Mononuclear cell (primary cell): Measurements from ENCODE around the gene MOB1A. TPM values are rescaled to one million over a fixed set of nuclear protein-coding genes. Genes with fewer than 3 reads are reported as not detected.
"Not testable (repeated sequence)": the region's sequence is repeated elsewhere in the genome, so short reads cannot be mapped to it uniquely, and the experiment has no call there.

Experiments
- H3K27me3 ChIP-seq: 2 replicates; pipeline ENCODE4 v1.6.0; 2011; ENCODE audit warnings: low read length, control low read depth; ENCODE audit not compliant: insufficient read depth
- H3K4me1 ChIP-seq: 2 replicates; pipeline ENCODE4 v1.5.1; 2011; ENCODE audit warnings: mild to moderate bottlenecking, low read length, control low read depth; ENCODE audit not compliant: insufficient read depth
- H3K4me3 ChIP-seq: 2 replicates; pipeline ENCODE4 v1.5.1; 2011; ENCODE audit warnings: mild to moderate bottlenecking, low read length, moderate library complexity
- H3K9me3 ChIP-seq: 2 replicates; pipeline ENCODE4 v1.5.1; 2011; ENCODE audit warnings: low read depth, mild to moderate bottlenecking, control low read depth, low read length
- total RNA-seq: library from RNA; depleted of rRNA; stranded (reverse); fragments of >200 nt; gene quantifications from one replicate; pipeline ENCODE4 v1.2.3, GENCODE V29; 2012

MOB1A gene
- 286 TPM for total RNA-seq

GRCh38 chr2:74178211-74179062 lies at the start of gene MOB1A:
TSS of gene MOB1A (minus strand) at chr2:74178879. CDS start at chr2:74178674, 205 bp downstream.
- Histone ChIP-seq H3K4me1 (peaks cover 70% of the 10 kb centered on the region), H3K9me3 (no peaks in the 10 kb centered on the region), H3K4me3 (peak within 1 kb of the TSS; percentile 95)

GRCh38 chr2:74227646-74228045 lies 49.0 kb upstream of the MOB1A start:
- no peaks in the 10 kb centered on the region for H3K27me3 ChIP-seq
- H3K4me1 ChIP-seq, result peaks cover 7% of the 10 kb centered on the region
- no peak overlapping the region for H3K4me3 ChIP-seq
- H3K9me3 ChIP-seq, result no peaks in the 10 kb centered on the region

More at GRCh38 chr2:74178211-74179062, at the start of gene MOB1A:
- no peaks in the 10 kb centered on the region for H3K27me3 ChIP-seq

- H3K4me1 ChIP-seq, result peaks cover 7% of the 10 kb centered on the region
- H3K27me3 ChIP-seq, result no peaks in the 10 kb centered on the region
- H3K4me3 ChIP-seq, result no peak overlapping the region
- no peaks in the 10 kb centered on the region for H3K9me3 ChIP-seq
These were observed 48.1 kb upstream of the MOB1A start for GRCh38 chr2:74226648-74227213.

GRCh38 chr2:74225698-74226459 lies 47.2 kb upstream of the MOB1A start:
- Histone ChIP-seq H3K4me1 (peaks cover 7% of the 10 kb centered on the region), H3K4me3 (no peak overlapping the region), H3K9me3 (no peaks in the 10 kb centered on the region), H3K27me3 (no peaks in the 10 kb centered on the region)

GRCh38 chr2:74223941-74224770 lies 45.5 kb upstream of the MOB1A start:
- Histone ChIP-seq H3K4me1 (peaks cover 7% of the 10 kb centered on the region), H3K9me3 (no peaks in the 10 kb centered on the region), H3K27me3 (no peaks in the 10 kb centered on the region), H3K4me3 (no peak overlapping the region)

- Histone ChIP-seq H3K4me3 (no peak overlapping the region), H3K4me1 (peaks cover 7% of the 10 kb centered on the region), H3K9me3 (no peaks in the 10 kb centered on the region), H3K27me3 (no peaks in the 10 kb centered on the region)
These were observed 43.6 kb upstream of the MOB1A start for GRCh38 chr2:74222300-74222650.

GRCh38 chr2:74221604-74222299 lies 43.1 kb upstream of the MOB1A start:
- H3K9me3 ChIP-seq, result no peaks in the 10 kb centered on the region
- H3K4me3 ChIP-seq, result no peak overlapping the region
- peaks cover 7% of the 10 kb centered on the region for H3K4me1 ChIP-seq
- no peaks in the 10 kb centered on the region for H3K27me3 ChIP-seq

GRCh38 chr2:74221091-74221490 lies 42.4 kb upstream of the MOB1A start:
- H3K9me3 ChIP-seq, result no peaks in the 10 kb centered on the region
- H3K4me1 ChIP-seq, result peaks cover 7% of the 10 kb centered on the region
- H3K27me3 ChIP-seq, result no peaks in the 10 kb centered on the region
- H3K4me3 ChIP-seq, result no peak overlapping the region

GRCh38 chr2:74219846-74220486 lies 41.3 kb upstream of the MOB1A start:
- Histone ChIP-seq H3K4me3 (no peak overlapping the region), H3K27me3 (no peaks in the 10 kb centered on the region), H3K4me1 (peaks cover 7% of the 10 kb centered on the region), H3K9me3 (no peaks in the 10 kb centered on the region)

GRCh38 chr2:74216642-74217041 lies 38.0 kb upstream of the MOB1A start:
- H3K4me3 ChIP-seq, result no peak overlapping the region
- peaks cover 5% of the 10 kb centered on the region for H3K4me1 ChIP-seq
- H3K9me3 ChIP-seq, result no peaks in the 10 kb centered on the region
- H3K27me3 ChIP-seq, result no peaks in the 10 kb centered on the region

- not testable (repeated sequence) for H3K4me3 ChIP-seq, H3K9me3 ChIP-seq, H3K27me3 ChIP-seq, H3K4me1 ChIP-seq
These were observed 37.1 kb upstream of the MOB1A start for GRCh38 chr2:74215771-74216170.

- Histone ChIP-seq H3K4me3 (no peak overlapping the region), H3K9me3 (no peaks in the 10 kb centered on the region), H3K4me1 (peaks cover 7% of the 10 kb centered on the region), H3K27me3 (no peaks in the 10 kb centered on the region)
These were observed 34.2 kb upstream of the MOB1A start for GRCh38 chr2:74212702-74213410.

- Histone ChIP-seq H3K27me3 (no peaks in the 10 kb centered on the region), H3K9me3 (no peaks in the 10 kb centered on the region), H3K4me3 (no peak overlapping the region)
These were observed 27.6 kb upstream of the MOB1A start for GRCh38 chr2:74206180-74206688.

More at GRCh38 chr2:74206180-74206688, 27.6 kb upstream of the MOB1A start:
- peaks cover 37% of the 10 kb centered on the region for H3K4me1 ChIP-seq
